ENCODE data around the gene GMPR2. TPM values are rescaled to one million over a fixed set of nuclear protein-coding genes. Genes with fewer than 3 reads are reported as not detected.

GMPR2 gene
- total RNA-seq, 1 donor from 2014 or later = 66.2 TPM

- no peak for TF ChIP-seq CTCF (conservative IDR thresholded peaks at IDR 0.05)
- no peaks in the 10 kb centered on the region for H3K9me3 Mint-ChIP-seq
- peaks cover 9% of the 10 kb centered on the region for H3K36me3 Mint-ChIP-seq (ENCODE audit: low read depth)
- no peak for DNase-seq (ENCODE audit: low read depth, low spot score)
- H3K4me3 Mint-ChIP-seq = peak overlapping the region; percentile 42
- no peak overlapping the region for H3K27ac Mint-ChIP-seq (ENCODE audit: unreplicated experiment)
- peaks cover 46% of the 10 kb centered on the region for H3K4me1 Mint-ChIP-seq
- H3K27me3 Mint-ChIP-seq (ENCODE audit: low read depth) = no peaks in the 10 kb centered on the region
Observed at GRCh38 chr14:24235804-24236688, 3.3 kb downstream of the GMPR2 start.

GRCh38 chr14:24236689-24237462 lies 4.1 kb downstream of the GMPR2 start:
- no peak for TF ChIP-seq CTCF (conservative IDR thresholded peaks at IDR 0.05)
- H3K36me3 Mint-ChIP-seq (ENCODE audit: low read depth) = peaks cover 9% of the 10 kb centered on the region
- peaks cover 39% of the 10 kb centered on the region for H3K4me1 Mint-ChIP-seq
- no peak for DNase-seq (ENCODE audit: low read depth, low spot score)
- H3K4me3 Mint-ChIP-seq = peak overlapping the region; percentile 25
- H3K9me3 Mint-ChIP-seq = no peaks in the 10 kb centered on the region
- no peak overlapping the region for H3K27ac Mint-ChIP-seq (ENCODE audit: unreplicated experiment)
- H3K27me3 Mint-ChIP-seq (ENCODE audit: low read depth) = no peaks in the 10 kb centered on the region

- H3K27me3 Mint-ChIP-seq (ENCODE audit: low read depth) = no peaks in the 10 kb centered on the region
- H3K4me3 Mint-ChIP-seq = peak overlapping the region; percentile 25
- no peak for TF ChIP-seq CTCF (conservative IDR thresholded peaks at IDR 0.05)
- no peak for DNase-seq (ENCODE audit: low read depth, low spot score)
- no peaks in the 10 kb centered on the region for H3K9me3 Mint-ChIP-seq
- H3K4me1 Mint-ChIP-seq = peaks cover 36% of the 10 kb centered on the region
- no peak overlapping the region for H3K27ac Mint-ChIP-seq (ENCODE audit: unreplicated experiment)
- peaks cover 9% of the 10 kb centered on the region for H3K36me3 Mint-ChIP-seq (ENCODE audit: low read depth)
Observed at GRCh38 chr14:24237463-24237955, 4.8 kb downstream of the GMPR2 start.

- TF ChIP-seq CTCF (conservative IDR thresholded peaks at IDR 0.05) = no peak
- DNase-seq (ENCODE audit: low read depth, low spot score) = no peak
- H3K36me3 Mint-ChIP-seq (ENCODE audit: low read depth) = peaks cover 9% of the 10 kb centered on the region
- peaks cover 36% of the 10 kb centered on the region for H3K4me1 Mint-ChIP-seq
- no peaks in the 10 kb centered on the region for H3K9me3 Mint-ChIP-seq
- no peaks in the 10 kb centered on the region for H3K27me3 Mint-ChIP-seq (ENCODE audit: low read depth)
- peak overlapping the region; percentile 25 for H3K4me3 Mint-ChIP-seq
- H3K27ac Mint-ChIP-seq (ENCODE audit: unreplicated experiment) = peak overlapping the region; percentile 48
Observed at GRCh38 chr14:24238123-24238522, 5.4 kb downstream of the GMPR2 start.

- no peak for DNase-seq (ENCODE audit: low read depth, low spot score)
- H3K36me3 Mint-ChIP-seq (ENCODE audit: low read depth) = peaks cover 9% of the 10 kb centered on the region
- no peaks in the 10 kb centered on the region for H3K9me3 Mint-ChIP-seq
- H3K27me3 Mint-ChIP-seq (ENCODE audit: low read depth) = no peaks in the 10 kb centered on the region
- TF ChIP-seq CTCF (conservative IDR thresholded peaks at IDR 0.05) = no peak
- H3K27ac Mint-ChIP-seq (ENCODE audit: unreplicated experiment) = peak overlapping the region; percentile 10
- peaks cover 36% of the 10 kb centered on the region for H3K4me1 Mint-ChIP-seq
- peak overlapping the region; percentile 84 for H3K4me3 Mint-ChIP-seq
Observed at GRCh38 chr14:24238527-24239037, 5.9 kb downstream of the GMPR2 start.
